Natural killer cell (primary cell): ENCODE results near the gene CRYGN. TPM values are rescaled to one million over a fixed set of nuclear protein-coding genes. Genes with fewer than 3 reads are reported as not detected.

Source experiments
- ATAC-seq, 3 donors: fragments of 150-1000 bp in 2 of 3; fragments of 200-7000 bp in 1 of 3; cut with Tn5 transposase; 1 replicate in 1 of 3; 2 replicates in 2 of 3; pipeline ENCODE4 v1.10.0; 2021; ENCODE audit warnings: mild to moderate bottlenecking in 2 of 3, moderate library complexity in 2 of 3
- DNase-seq, 2 donors: peaks; one replicate each; pipeline versions ENCODE4 v3.0.0 to v3.0.0-alpha.2; 2013 to 2021; ENCODE audit warnings: mixed read lengths in 1 of 2
- H3K27ac ChIP-seq: one replicate; pipeline ENCODE4 v1.5.1; 2013; ENCODE audit warnings: mild to moderate bottlenecking, low read length
- H3K27me3 ChIP-seq: one replicate; pipeline ENCODE4 v1.6.1; 2013; ENCODE audit warnings: low read length; ENCODE audit not compliant: control insufficient read depth, insufficient read depth
- H3K36me3 ChIP-seq: one replicate; pipeline ENCODE4 v1.6.1; 2013; ENCODE audit warnings: low read length; ENCODE audit not compliant: control insufficient read depth, insufficient read depth
- H3K4me1 ChIP-seq: one replicate; pipeline ENCODE4 v1.6.1; 2013; ENCODE audit warnings: low read length; ENCODE audit not compliant: control insufficient read depth, insufficient read depth
- H3K4me3 ChIP-seq: one replicate; pipeline ENCODE4 v1.5.1; 2013; ENCODE audit warnings: low read length
- H3K9me3 ChIP-seq: one replicate; pipeline ENCODE4 v1.6.1; 2013; ENCODE audit warnings: low read length; ENCODE audit not compliant: control insufficient read depth, insufficient read depth
- H3K27ac Mint-ChIP-seq, 2 donors: one replicate each; pipeline ENCODE4 v1.8.0; 2022; ENCODE audit warnings: mild to moderate bottlenecking in 2 of 2, mixed read lengths in 2 of 2, moderate library complexity in 1 of 2
- H3K27me3 Mint-ChIP-seq, 2 donors: one replicate each; pipeline ENCODE4 v1.8.0; 2022; ENCODE audit warnings: low read depth in 2 of 2, mixed read lengths in 2 of 2
- H3K36me3 Mint-ChIP-seq: one replicate; pipeline ENCODE4 v1.8.0; 2022; ENCODE audit warnings: mixed read lengths
- H3K4me1 Mint-ChIP-seq, 2 donors: one replicate each; pipeline ENCODE4 v1.8.0; 2022; ENCODE audit warnings: mixed read lengths in 2 of 2
- H3K4me3 Mint-ChIP-seq: one replicate; pipeline ENCODE4 v1.8.0; 2022; ENCODE audit warnings: mild to moderate bottlenecking, moderate library complexity, mixed read lengths
- H3K9me3 Mint-ChIP-seq, 2 donors: one replicate each; pipeline ENCODE4 v1.8.0; 2022; ENCODE audit warnings: mixed read lengths in 2 of 2
- CTCF ChIP-seq: fragments of 200-600 bp; IDR thresholded peaks from one replicate; pipeline ENCODE4 v1.8.0; 2022; ENCODE audit warnings: antibody characterized with exemption
- WGBS: methylation state at CpG from one replicate; pipeline ENCODE4 v1.1.7; 2013; ENCODE audit warnings: missing lambda C conversion rate; ENCODE audit not compliant: insufficient coverage; 5-methylcytosine and 5-hydroxymethylcytosine counted together
- intact Hi-C: fragments of 100-400 bp; cut with micrococcal nuclease; formaldehyde crosslinking; loops from one replicate; pipeline ENCODE4 v1.14.2; 2022
- total RNA-seq, 4 donors: library from RNA; stranded (reverse); fragments of 120-200 nt in 1 of 4; gene quantifications; one replicate each; pipeline versions ENCODE4 v1.2.3 to v1.2.4, GENCODE V29; 2013 to 2022

The CRYGN gene
- total RNA-seq, 3 donors from 2014 or later (not counting 1 experiment from before 2014, with no cell fraction given), result not detected

DNA sequence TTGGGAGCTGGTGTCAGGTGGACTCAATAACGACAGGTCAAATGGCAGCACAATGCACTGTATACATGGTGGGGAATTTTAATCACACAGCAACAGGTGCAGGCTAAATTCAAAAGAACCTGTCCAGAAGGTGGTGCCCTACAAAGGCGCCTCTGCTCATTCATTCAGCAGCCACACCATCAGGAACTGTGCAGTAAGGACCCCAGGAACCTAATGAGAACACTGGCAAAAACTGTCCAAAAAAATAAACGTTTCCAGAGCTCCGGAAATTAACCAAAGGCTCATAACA is 21.9 kb upstream of the CRYGN start:
- H3K4me1 ChIP-seq, result no peaks in the 10 kb centered on the region
- Mint-ChIP-seq H3K27me3 (peaks cover 0 to 8% of the 10 kb centered on the region in 2 donors), H3K4me1 (peaks cover 0 to 8% of the 10 kb centered on the region in 2 donors), H3K27ac (no peak overlapping the region), H3K9me3 (peaks cover 2 to 7% of the 10 kb centered on the region in 2 donors), H3K36me3 (peaks cover 24% of the 10 kb centered on the region), H3K4me3 (no peak overlapping the region)
- no peak overlapping the region for H3K4me3 ChIP-seq
- ATAC-seq (no peak), DNase-seq (no peak)
- peaks cover 10% of the 10 kb centered on the region for H3K9me3 ChIP-seq
- H3K27me3 ChIP-seq, result no peaks in the 10 kb centered on the region
- no peak overlapping the region for H3K27ac ChIP-seq
- intact Hi-C loops, result no loop called here
- TF ChIP-seq CTCF, result no peak
- peaks cover 11% of the 10 kb centered on the region for H3K36me3 ChIP-seq
- WGBS, result 85% methylated on average over 4 of the region's 4 CpGs

GRCh38 chr7:151461096-151461941 is 21.4 kb upstream of the CRYGN start:
- H3K36me3 ChIP-seq, result peaks cover 9% of the 10 kb centered on the region
- H3K27me3 Mint-ChIP-seq, result peaks cover 0 to 8% of the 10 kb centered on the region in 2 donors
- no peak for TF ChIP-seq CTCF
- H3K36me3 Mint-ChIP-seq, result peaks cover 24% of the 10 kb centered on the region
- no peak overlapping the region for H3K27ac ChIP-seq
- H3K4me1 Mint-ChIP-seq, result peaks cover 0 to 9% of the 10 kb centered on the region in 2 donors
- H3K9me3 Mint-ChIP-seq, result peaks cover 2 to 7% of the 10 kb centered on the region in 2 donors
- H3K9me3 ChIP-seq, result peaks cover 10% of the 10 kb centered on the region
- no peak overlapping the region for H3K4me3 ChIP-seq
- no peaks in the 10 kb centered on the region for H3K27me3 ChIP-seq
- intact Hi-C loops, result no loop called here
- H3K27ac Mint-ChIP-seq, result no peak overlapping the region
- H3K4me3 Mint-ChIP-seq, result no peak overlapping the region
- 91% methylated on average over 5 of the region's 6 CpGs for WGBS
- H3K4me1 ChIP-seq, result no peaks in the 10 kb centered on the region
- no peak for ATAC-seq
- DNase-seq, result no peak

GRCh38 chr7:151460474-151460855 is 20.5 kb upstream of the CRYGN start:
- peaks cover 10% of the 10 kb centered on the region for H3K9me3 ChIP-seq
- TF ChIP-seq CTCF, result no peak
- Mint-ChIP-seq H3K27me3 (peaks cover 0 to 8% of the 10 kb centered on the region in 2 donors), H3K4me1 (peaks cover 0 to 9% of the 10 kb centered on the region in 2 donors), H3K36me3 (peaks cover 21% of the 10 kb centered on the region), H3K4me3 (no peak overlapping the region), H3K9me3 (peaks cover 2 to 7% of the 10 kb centered on the region in 2 donors), H3K27ac (no peak overlapping the region)
- H3K27me3 ChIP-seq, result no peaks in the 10 kb centered on the region
- H3K4me1 ChIP-seq, result no peaks in the 10 kb centered on the region
- H3K4me3 ChIP-seq, result no peak overlapping the region
- H3K27ac ChIP-seq, result no peak overlapping the region
- ATAC-seq (no peak), DNase-seq (no peak)
- intact Hi-C loops, result no loop called here
- 93% methylated on average over 10 of the region's 10 CpGs for WGBS
- H3K36me3 ChIP-seq, result peaks cover 3% of the 10 kb centered on the region
